Keratinocyte (primary cell): ENCODE measurements around the gene APOB.

Source experiments
- CTCF ChIP-seq, 3 experiments: IDR thresholded peaks in 1 of 3; conservative IDR thresholded peaks in 1 of 3; optimal IDR thresholded peaks in 1 of 3; 2 replicates in 2 of 3; 3 replicates in 1 of 3; pipeline versions ENCODE3 to v1.5.1; 2011; ENCODE audit warnings: low read length in 3 of 3, mild to moderate bottlenecking in 3 of 3, moderate library complexity in 2 of 3, control low read depth in 1 of 3, inconsistent platforms in 1 of 3; ENCODE audit not compliant: insufficient read depth in 2 of 3; ENCODE audit errors: extremely low read depth in 1 of 3
- EZH2 ChIP-seq: IDR thresholded peaks from one replicate; pipeline ENCODE4 v1.6.1; 2012; ENCODE audit warnings: inconsistent platforms, mild to moderate bottlenecking, low read length, moderate library complexity

GRCh38 chr2:21007129-21008013, 36.5 kb downstream of the APOB start:
- no peak for TF ChIP-seq EZH2
- no peak for TF ChIP-seq CTCF (optimal IDR thresholded peaks at IDR 0.05 in 1 of 3, IDR thresholded peaks at IDR 0.05 in 1 of 3, conservative IDR thresholded peaks at IDR 0.05 in 1 of 3; ENCODE audit: extremely low read depth in 1 of 3, insufficient read depth in 2 of 3, low read length in 3 of 3)
